ENCODE measurements around the gene RPTOR.

The RPTOR gene

DNA sequence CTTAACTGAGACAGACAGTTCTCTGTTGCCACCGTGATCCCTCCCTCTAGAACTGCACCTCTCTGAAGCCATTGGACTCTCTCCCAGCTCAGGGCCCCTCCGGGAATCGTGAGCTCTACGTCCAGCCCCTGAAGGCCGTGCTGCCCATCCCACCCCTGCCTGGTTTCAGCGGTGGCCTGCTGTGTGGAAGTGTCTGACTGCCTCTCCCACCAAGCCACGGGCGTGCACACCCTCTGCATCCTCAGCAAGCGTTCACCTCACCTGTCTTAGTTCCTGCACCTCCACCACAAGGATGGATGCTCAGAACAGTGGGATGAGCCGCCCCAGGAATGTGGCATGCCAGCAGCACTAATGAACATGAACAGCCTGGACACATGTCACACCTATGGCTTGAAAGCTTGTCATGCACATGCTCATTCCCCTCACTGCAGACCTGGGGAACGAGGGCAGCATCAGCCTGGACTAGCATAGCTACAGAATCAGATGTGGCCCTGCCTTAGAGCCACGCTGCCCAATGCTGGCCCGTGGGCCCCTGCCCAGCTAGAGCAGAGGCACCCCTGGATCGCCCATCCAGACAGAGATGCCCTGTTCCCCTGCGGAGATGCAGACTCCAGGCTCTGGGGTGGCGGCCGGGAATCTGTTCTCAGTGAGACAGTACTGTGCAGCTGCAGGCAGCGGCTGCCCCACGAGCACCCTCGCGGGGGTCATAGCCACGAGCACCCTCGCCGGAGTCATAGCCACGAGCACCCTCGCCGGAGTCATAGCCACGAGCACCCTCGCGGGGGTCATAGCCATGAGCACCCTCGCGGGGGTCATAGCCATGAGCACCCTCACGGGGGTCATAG, 373.3 kb downstream of the RPTOR start:
- DNase-seq (ENCODE audit: low spot score): no peak

GRCh38 chr17:80918731-80919130, 374.1 kb downstream of the RPTOR start:
- DNase-seq (ENCODE audit: low spot score): no peak

DNA sequence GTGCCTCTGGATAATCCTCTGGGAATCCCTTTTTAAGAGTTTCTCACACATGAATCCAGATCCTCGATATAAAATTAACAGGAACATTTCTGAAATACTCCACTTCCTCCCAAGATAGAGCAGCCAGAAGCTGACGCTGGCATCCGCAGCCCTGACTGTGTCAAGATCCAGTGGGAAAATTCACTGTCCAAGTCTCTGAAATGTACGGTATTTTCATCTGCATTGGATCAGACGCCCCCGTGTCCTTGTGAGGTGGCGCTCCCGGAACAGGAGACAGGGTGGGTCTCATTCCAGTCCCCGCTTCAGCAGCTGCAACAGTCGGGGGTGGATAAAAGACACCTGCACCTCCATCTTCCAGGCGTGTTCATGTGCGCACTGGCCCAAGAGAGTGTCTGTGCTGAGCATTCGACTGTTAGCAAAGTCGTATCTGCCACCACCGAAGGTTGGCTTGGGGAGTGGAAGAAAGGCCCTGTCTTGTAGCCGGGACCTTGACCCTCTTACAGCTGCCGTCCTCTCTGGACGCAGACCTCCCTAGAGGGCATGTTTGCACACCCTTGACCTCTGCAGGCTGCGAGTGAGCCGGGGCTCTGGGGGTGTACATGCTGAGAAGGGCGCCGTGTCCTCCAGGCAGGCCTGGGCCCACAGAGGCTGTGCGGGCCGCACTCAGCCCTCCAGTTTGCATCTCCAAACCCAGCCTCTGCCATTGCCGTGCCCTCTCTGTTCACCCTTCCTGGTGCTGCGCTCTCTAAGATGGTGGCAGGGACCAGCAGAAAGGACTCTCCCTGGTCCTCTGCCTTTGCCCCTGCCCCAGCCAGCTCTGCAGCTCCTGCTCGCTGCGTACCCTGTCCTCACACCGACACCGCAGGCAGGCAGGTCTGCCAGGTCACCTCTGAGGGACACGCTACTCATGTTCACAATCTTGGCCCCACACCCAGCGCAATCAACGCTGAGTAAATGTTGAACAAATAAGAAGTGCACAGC, 375.0 kb downstream of the RPTOR start:
- DNase-seq (ENCODE audit: low spot score): no peak

- DNase-seq (ENCODE audit: low spot score): no peak
Measured at GRCh38 chr17:80920441-80920840, 375.8 kb downstream of the RPTOR start.

DNA sequence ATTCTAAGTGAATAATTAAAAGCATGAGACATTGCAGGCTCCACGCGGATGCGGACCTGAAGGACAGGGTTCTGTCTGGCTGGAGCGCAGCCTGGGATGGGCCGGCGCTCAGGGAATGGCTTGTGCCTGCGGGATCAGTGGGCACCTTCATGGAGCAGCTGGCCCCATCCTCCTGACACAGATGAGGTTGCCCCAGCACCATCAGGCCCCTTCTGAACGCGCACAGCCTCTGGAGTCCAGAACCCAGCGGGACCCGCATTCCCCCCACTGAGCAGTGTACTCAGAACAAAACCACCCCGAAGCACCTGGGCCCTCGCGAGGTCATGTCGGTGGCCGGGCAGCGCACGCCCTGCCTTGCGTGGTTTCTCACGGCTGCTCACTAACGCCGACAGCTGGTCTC, 376.5 kb downstream of the RPTOR start:
- DNase-seq (ENCODE audit: low spot score): no peak

DNA sequence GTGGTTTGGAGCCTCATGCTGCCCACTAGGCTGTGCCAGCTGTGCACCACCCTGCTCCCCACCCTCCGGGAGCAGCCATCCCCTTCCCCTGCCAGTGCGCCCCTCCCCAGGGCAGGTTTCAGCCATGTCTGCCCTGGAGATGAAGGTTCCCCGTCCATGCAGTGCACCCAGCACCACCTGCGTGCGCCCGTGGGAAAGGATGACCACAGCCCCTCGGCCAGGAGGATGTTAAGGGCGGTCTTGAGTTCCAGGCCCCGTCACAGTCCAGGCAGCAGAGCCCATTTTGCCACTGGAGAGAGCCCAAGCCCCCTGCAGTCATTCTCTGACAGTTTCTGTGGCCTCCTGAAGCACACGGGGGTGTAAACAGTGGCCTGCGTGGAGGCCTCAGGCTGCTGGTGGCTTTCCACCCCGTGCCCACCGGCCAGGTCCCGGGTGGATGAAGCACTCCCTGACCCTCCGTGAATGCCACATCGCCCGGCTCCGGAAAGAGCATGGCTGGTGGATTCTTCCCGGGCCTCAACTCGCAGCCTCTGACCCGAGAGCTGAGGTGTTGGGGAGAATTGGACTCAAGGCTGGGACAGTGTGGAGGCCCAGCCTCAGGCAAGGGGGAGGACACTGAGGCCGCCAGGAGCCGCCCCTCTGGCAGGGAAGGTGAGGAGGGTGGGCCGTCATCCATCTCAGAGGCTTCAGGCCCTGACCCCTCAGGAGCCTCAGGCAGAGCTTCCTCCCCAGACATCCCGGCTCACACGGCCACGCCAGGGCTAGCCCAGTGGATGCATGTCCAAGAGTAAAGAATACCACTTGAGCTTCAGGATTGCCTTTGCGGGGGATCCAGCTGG, 377.3 kb downstream of the RPTOR start:
- no peak for DNase-seq (ENCODE audit: low spot score)

DNA sequence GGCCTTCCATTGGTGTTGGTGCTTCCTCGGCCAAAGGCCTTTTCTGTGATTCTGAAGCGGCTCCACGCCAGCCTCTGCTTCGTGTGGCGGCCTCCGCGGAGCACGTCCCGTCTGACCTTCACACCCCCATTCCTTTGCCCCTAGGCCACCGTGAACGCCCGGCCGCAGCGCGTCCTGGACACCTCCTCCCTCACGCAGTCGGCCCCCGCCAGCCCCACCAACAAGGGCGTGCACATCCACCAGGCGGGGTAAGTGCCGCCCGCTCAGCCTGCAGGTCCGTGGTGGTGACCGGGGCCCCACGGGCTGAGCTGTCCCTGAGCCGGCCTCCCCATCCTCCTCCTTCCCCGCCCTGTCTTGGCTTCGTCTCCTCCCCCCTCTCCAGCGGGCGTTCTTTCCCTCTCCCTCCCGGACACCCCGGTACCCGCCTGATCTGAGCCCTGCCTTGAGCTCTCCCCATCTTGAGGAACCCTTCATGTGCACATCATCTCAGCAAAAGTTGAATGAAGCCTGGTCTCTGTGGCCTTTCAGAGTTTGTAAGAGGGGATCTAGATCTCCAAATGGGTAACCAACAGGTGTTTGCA, 378.0 kb downstream of the RPTOR start:
- no peak for DNase-seq (ENCODE audit: low spot score)

GRCh38 chr17:80923211-80924110, 378.8 kb downstream of the RPTOR start:
- DNase-seq (ENCODE audit: low spot score): no peak

DNA sequence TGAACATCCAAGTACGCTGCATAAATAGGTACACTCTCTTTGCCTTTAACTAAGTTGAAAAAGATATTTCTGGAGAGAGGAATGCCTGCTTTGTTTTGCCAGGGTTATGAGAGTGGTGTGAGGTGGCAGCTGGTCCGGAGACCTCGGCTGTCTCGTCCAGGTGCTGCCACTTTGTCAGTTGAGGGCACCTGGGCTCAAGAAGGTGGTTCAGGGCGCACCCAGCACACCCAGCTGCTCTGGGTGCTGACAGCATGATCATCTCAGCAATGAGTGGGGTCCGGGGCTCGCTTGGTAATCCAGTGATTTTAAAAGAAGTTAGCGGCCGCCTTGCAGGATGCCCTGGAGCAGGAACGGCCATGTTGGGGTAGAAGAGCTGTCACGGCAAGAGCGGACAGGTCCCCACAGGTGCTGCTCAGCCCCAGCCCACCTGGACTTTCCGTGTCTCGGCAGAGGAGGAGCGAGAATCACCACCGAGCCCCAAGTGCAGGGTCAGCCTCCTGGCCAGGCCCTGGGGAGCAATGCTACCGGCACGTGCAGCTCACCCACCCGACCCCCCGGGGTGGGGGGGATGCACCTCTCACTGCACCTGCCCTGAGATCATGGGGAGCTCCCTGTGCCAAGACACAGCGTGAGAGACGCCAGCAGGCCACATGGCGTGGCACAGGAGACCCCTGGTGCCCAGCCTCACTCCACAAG, 379.6 kb downstream of the RPTOR start:
- no peak for DNase-seq (ENCODE audit: low spot score)

GRCh38 chr17:80924807-80925610, 380.4 kb downstream of the RPTOR start:
- DNase-seq (ENCODE audit: low spot score): no peak

- no peak for DNase-seq (ENCODE audit: low spot score)
Measured at GRCh38 chr17:80925688-80926335, 381.2 kb downstream of the RPTOR start.

GRCh38 chr17:80926591-80927250, 382.1 kb downstream of the RPTOR start:
- DNase-seq (ENCODE audit: low spot score): no peak

DNA sequence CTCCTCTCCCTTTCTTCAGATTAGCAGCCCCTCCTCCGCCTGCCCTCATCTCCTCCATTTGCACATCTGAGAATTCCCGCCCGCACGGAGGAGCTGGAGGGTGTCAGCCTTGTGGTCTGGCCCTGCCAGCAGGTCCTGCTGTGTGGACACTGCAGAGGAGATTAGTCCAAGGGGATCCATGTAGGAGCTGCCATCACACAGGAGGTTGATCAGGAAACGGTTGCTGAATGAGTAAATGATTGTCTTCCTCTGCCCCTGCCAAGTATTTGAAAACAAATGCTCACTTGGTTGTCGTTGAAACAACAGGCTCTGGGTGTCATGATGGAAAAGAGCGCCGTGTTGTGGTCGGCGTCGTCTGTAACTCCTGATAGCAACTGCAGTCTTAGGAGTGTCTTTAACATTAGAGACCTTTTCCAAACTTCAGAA, 383.2 kb downstream of the RPTOR start:
- DNase-seq (ENCODE audit: low spot score): no peak

GRCh38 chr17:80929449-80929848, 384.8 kb downstream of the RPTOR start:
- no peak for DNase-seq (ENCODE audit: low spot score)

DNA sequence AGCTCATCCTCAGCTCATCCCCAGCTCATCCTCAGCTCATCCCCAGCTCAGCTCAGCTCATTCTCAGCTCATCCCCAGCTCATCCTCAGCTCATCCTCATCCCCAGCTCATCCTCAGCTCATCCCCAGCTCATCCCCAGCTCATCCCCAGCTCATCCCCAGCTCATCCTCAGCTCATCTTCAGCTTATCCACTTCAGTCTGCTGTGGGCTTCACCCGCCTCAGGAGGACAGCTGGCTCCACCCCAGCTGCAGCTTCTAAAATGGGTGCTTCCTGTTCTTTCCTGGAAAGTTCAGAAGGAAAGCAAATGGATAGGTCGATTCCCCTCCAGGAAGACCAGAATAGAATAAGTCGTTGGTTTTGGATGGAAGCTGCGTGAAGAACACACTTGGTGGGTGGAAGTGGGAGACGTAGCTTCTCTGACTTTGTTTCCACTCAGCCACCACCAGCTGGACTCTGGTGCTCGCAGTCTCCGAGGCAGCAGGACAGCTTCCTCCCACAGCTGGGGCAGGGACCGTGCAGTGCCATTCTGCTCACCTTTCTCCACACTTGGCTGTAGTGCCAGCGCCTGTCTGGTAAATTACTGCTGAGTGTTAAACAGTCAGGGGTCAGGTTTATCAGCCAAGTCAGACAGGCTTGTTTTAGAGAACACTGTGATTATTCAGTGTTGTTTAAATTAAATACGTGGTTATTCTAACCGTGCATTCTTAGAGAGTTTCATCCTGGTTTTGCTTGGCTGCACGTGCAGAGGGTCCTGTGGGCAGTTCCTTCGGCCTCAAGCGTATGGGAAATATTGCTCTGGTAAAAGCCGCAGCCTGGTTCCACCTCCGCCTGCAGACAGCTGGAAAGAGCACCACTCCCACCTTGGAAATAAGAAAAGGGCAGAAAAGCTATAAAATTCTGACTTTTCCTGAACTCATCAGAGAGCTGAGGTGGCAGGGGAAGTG, 386.0 kb downstream of the RPTOR start:
- DNase-seq (ENCODE audit: low spot score): no peak

DNA sequence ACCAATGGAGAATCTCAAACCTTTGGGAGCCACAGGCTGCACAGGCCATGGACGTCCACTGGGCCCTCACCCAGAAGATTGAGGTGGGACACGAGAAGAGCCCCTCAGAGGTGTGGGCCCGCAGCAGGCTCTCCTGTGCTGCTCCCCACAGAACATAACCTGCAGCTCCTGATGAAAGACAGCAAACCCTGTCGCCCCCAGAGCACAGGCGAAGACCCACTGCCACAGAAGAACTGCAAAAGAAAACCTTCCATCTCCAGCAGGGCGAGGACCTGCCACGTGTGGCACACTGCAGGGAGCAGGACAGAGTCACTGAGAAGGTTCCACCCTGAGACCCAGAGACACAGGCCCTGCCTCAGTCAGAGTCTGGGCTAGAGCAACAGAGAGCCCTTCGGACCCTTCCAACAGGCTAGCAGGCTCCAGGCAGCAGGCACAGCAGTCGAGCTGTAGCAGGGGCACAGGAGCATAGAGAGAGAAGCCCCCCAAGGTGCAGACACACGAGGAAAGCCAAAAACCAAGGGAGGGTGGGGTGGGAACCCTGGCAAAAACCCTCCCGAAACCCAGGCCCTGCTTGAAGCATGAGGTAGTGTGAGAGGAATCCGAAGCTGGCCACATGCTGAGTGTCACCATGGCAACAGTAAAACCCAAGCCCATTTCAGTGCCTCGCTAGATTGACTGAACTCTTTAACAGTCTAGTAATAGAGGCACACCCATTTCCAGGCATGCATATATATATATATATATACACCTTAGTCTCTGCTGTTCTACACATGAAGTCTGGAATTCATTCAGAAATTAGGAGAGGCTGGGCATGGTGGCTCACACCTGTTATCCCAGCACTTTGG, 387.0 kb downstream of the RPTOR start:
- DNase-seq (ENCODE audit: low spot score): no peak
